Stomach smooth muscle (tissue), 2 donors: ENCODE measurements around the gene S100A10.

Source experiments
- H3K27ac ChIP-seq: one replicate; pipeline ENCODE4 v1.7.0; 2013; ENCODE audit warnings: mild to moderate bottlenecking, low read length, inconsistent platforms
- H3K27me3 ChIP-seq, 2 donors: one replicate each; pipeline ENCODE4 v1.7.0; 2013; ENCODE audit warnings: low read length in 2 of 2; ENCODE audit not compliant: insufficient read depth in 2 of 2, control insufficient read depth in 1 of 2
- H3K36me3 ChIP-seq, 2 donors: one replicate each; pipeline ENCODE4 v1.7.0; 2013; ENCODE audit warnings: low read length in 2 of 2; ENCODE audit not compliant: control insufficient read depth in 2 of 2, insufficient read depth in 2 of 2
- H3K4me1 ChIP-seq: one replicate; pipeline ENCODE4 v1.7.0; 2013; ENCODE audit warnings: low read length; ENCODE audit not compliant: control insufficient read depth, insufficient read depth
- H3K4me3 ChIP-seq, 2 donors: one replicate each; pipeline ENCODE4 v1.7.0; 2013; ENCODE audit warnings: low read length in 2 of 2
- H3K9ac ChIP-seq, 2 donors: one replicate each; pipeline ENCODE4 v1.7.0; 2013; ENCODE audit warnings: low read length in 2 of 2, mild to moderate bottlenecking in 1 of 2
- H3K9me3 ChIP-seq, 2 donors: one replicate each; pipeline ENCODE4 v1.7.0; 2013; ENCODE audit warnings: low read length in 2 of 2; ENCODE audit not compliant: control insufficient read depth in 2 of 2
- donor health status: healthy.
- donor health status: Pancreatic carcinoma.

The S100A10 gene

GRCh38 chr1:151976015-151976343, 17.7 kb downstream of the S100A10 start:
- no peak overlapping the region for H3K9ac ChIP-seq
- H3K27ac ChIP-seq, result no peak overlapping the region
- H3K9me3 ChIP-seq, result no peaks in the 10 kb centered on the region
- H3K4me3 ChIP-seq, result no peak overlapping the region
- H3K27me3 ChIP-seq, result no peaks in the 10 kb centered on the region
- peaks cover 4% of the 10 kb centered on the region in 2 donors for H3K36me3 ChIP-seq
- H3K4me1 ChIP-seq, result no peaks in the 10 kb centered on the region

DNA sequence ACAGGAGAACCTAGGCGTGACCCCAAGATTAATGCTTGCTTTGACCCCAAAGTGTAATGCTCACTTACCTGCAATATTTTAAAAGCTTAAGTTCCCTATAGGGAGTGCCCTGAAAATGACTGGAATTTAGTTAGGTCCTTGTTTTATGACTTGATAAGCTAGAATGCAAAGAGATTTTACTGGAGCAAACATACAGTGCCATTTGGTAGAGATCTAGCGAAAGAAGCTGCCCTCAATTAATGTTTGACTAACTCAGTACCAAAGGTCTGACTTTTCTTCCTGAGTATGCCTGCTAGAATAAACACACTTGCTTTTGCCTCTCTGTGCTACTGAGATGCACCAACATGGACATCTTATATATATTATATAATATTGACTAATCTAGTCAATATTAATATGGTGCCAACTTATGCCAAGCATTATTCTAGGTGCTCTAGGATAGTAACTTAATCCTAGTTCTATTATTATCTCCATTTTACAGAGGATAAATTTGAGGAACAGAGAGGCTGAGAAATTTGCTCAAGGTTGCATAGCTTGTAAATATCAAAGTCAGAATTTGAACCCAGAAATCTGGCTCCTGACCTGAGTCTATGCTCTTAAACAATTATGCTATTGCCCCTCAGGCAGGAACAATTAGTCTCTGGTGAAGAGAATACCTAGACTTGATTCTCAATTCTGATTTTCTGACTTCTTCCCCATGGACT, 18.2 kb downstream of the S100A10 start:
- H3K4me1 ChIP-seq, result no peaks in the 10 kb centered on the region
- no peaks in the 10 kb centered on the region for H3K27me3 ChIP-seq
- H3K27ac ChIP-seq, result no peak overlapping the region
- no peak overlapping the region for H3K4me3 ChIP-seq
- no peak overlapping the region for H3K9ac ChIP-seq
- H3K9me3 ChIP-seq, result no peaks in the 10 kb centered on the region
- H3K36me3 ChIP-seq, result peaks cover 0 to 1% of the 10 kb centered on the region in 2 donors

DNA sequence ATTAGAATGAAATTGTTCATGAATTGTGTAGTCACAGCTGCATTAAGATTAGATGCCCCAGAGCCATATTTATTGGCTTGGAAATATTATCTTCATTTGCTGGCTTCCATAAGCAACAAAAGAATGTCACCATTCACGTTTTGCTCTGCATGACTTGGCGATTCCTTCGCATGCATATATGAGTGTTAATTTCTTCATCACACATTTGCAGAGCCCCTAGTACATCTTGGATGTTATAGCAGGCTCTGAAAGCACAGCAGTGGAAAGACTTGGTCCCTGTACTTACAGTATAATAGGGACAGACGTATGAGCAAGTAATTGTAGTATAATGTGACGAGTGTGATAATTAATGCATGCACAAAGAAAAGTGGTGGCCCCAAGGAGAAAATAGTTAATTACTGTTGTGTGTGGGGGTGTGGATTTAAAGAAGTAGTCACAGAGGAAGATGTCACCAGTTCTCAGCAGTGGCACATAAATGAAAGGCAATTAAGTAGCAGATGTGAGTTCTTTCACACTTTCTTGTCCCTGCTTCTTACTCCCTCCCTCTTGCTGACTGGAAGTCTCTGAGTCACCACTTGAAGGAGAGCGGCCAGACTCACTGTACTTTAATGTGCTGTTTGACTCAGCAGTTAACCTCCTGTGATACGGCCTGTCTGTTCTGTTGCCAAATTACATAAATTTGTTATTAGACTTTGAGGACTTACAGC, 21.0 kb downstream of the S100A10 start:
- Histone ChIP-seq H3K27ac (no peak overlapping the region), H3K4me3 (no peak overlapping the region), H3K27me3 (no peaks in the 10 kb centered on the region), H3K4me1 (no peaks in the 10 kb centered on the region), H3K36me3 (no peaks in the 10 kb centered on the region), H3K9ac (no peak overlapping the region), H3K9me3 (no peaks in the 10 kb centered on the region)

- Histone ChIP-seq H3K4me3 (no peak overlapping the region), H3K36me3 (no peaks in the 10 kb centered on the region), H3K4me1 (no peaks in the 10 kb centered on the region), H3K9me3 (no peaks in the 10 kb centered on the region), H3K27me3 (no peaks in the 10 kb centered on the region), H3K9ac (no peak overlapping the region), H3K27ac (no peak overlapping the region)
These were observed 23.0 kb downstream of the S100A10 start for GRCh38 chr1:151970626-151971025.

GRCh38 chr1:151970128-151970527, 23.5 kb downstream of the S100A10 start:
- H3K9ac ChIP-seq, result no peak overlapping the region
- no peaks in the 10 kb centered on the region for H3K36me3 ChIP-seq
- no peaks in the 10 kb centered on the region for H3K9me3 ChIP-seq
- H3K27ac ChIP-seq, result no peak overlapping the region
- no peak overlapping the region for H3K4me3 ChIP-seq
- no peaks in the 10 kb centered on the region for H3K27me3 ChIP-seq
- no peaks in the 10 kb centered on the region for H3K4me1 ChIP-seq

GRCh38 chr1:151968791-151969399, 24.8 kb downstream of the S100A10 start:
- H3K9ac ChIP-seq, result no peak overlapping the region
- no peaks in the 10 kb centered on the region for H3K36me3 ChIP-seq
- no peak overlapping the region for H3K4me3 ChIP-seq
- no peak overlapping the region for H3K27ac ChIP-seq
- no peaks in the 10 kb centered on the region for H3K4me1 ChIP-seq
- H3K27me3 ChIP-seq, result no peaks in the 10 kb centered on the region
- H3K9me3 ChIP-seq, result no peaks in the 10 kb centered on the region

DNA sequence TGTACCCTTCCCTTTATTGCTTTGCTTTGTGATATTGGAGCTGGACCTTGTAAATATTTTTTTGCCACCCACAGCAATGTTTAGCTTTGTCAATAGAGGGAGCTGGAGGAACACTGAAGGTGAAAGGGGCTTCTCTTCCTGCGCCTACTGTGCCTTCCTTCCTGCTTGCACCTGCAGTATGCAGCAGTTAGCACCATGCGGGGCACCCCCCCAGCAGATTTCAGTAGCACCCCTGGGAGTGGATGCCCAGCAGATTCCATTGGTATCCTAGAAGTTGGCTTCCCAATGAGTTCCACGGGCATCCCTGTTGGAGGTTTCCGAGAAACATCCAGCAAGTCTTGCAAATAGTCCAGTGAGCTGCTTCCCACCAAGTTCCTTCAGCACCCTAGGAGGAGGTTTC, 25.6 kb downstream of the S100A10 start:
- Histone ChIP-seq H3K9ac (no peak overlapping the region), H3K9me3 (no peaks in the 10 kb centered on the region), H3K27ac (no peak overlapping the region), H3K27me3 (no peaks in the 10 kb centered on the region), H3K4me1 (no peaks in the 10 kb centered on the region), H3K4me3 (no peak overlapping the region), H3K36me3 (no peaks in the 10 kb centered on the region)

GRCh38 chr1:151967091-151967490, 26.6 kb downstream of the S100A10 start:
- H3K27me3 ChIP-seq, result no peaks in the 10 kb centered on the region
- H3K4me1 ChIP-seq, result no peaks in the 10 kb centered on the region
- no peak overlapping the region for H3K9ac ChIP-seq
- no peak overlapping the region for H3K4me3 ChIP-seq
- no peak overlapping the region for H3K27ac ChIP-seq
- no peaks in the 10 kb centered on the region for H3K36me3 ChIP-seq
- H3K9me3 ChIP-seq, result no peaks in the 10 kb centered on the region

DNA sequence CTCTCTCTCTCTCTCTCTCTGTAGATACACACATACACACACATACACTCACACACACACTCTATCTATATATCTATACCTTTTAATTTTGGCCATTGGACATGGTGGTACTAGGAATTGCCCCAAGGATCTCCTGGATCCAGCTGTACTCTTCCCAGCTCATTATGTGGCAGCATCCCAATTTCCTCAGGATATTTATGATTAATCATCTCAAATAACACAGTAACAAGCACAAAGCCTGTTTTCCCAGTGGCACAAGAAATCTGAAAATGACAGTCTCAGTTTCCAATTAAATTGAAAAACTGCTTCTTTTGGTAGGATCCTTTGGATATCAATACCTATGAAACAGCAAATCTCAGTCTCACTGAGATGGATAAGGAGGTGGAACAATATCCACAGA, 27.6 kb downstream of the S100A10 start:
- H3K9me3 ChIP-seq, result no peaks in the 10 kb centered on the region
- no peak overlapping the region for H3K27ac ChIP-seq
- no peak overlapping the region for H3K4me3 ChIP-seq
- no peaks in the 10 kb centered on the region for H3K27me3 ChIP-seq
- H3K4me1 ChIP-seq, result no peaks in the 10 kb centered on the region
- no peaks in the 10 kb centered on the region for H3K36me3 ChIP-seq
- no peak overlapping the region for H3K9ac ChIP-seq

GRCh38 chr1:151964510-151964909, 29.1 kb downstream of the S100A10 start:
- Histone ChIP-seq H3K27ac (no peak overlapping the region), H3K36me3 (no peaks in the 10 kb centered on the region), H3K9ac (no peak overlapping the region), H3K4me3 (no peak overlapping the region), H3K27me3 (no peaks in the 10 kb centered on the region), H3K4me1 (no peaks in the 10 kb centered on the region), H3K9me3 (no peaks in the 10 kb centered on the region)

- Histone ChIP-seq H3K9ac (no peak overlapping the region), H3K27me3 (no peaks in the 10 kb centered on the region), H3K4me1 (no peaks in the 10 kb centered on the region), H3K36me3 (no peaks in the 10 kb centered on the region), H3K9me3 (no peaks in the 10 kb centered on the region), H3K27ac (no peak overlapping the region), H3K4me3 (no peak overlapping the region)
These were observed 30.4 kb downstream of the S100A10 start for GRCh38 chr1:151963288-151963687.
